Mucosa of gallbladder (tissue), 1 donor: ENCODE results near the gene ZBTB16. TPM values are rescaled to one million over a fixed set of nuclear protein-coding genes. Genes with fewer than 3 reads are reported as not detected.

Source experiments
- DNase-seq: peaks from one replicate; pipeline ENCODE4 v3.0.0-alpha.2; 2020; ENCODE audit warnings: low spot score
- total RNA-seq: library from RNA; stranded (reverse); gene quantifications from one replicate; pipeline ENCODE4 v1.2.1, GENCODE V29; 2021
- donor health status: DM: no; HTN: no; CAD: no.

Gene ZBTB16, protein sequence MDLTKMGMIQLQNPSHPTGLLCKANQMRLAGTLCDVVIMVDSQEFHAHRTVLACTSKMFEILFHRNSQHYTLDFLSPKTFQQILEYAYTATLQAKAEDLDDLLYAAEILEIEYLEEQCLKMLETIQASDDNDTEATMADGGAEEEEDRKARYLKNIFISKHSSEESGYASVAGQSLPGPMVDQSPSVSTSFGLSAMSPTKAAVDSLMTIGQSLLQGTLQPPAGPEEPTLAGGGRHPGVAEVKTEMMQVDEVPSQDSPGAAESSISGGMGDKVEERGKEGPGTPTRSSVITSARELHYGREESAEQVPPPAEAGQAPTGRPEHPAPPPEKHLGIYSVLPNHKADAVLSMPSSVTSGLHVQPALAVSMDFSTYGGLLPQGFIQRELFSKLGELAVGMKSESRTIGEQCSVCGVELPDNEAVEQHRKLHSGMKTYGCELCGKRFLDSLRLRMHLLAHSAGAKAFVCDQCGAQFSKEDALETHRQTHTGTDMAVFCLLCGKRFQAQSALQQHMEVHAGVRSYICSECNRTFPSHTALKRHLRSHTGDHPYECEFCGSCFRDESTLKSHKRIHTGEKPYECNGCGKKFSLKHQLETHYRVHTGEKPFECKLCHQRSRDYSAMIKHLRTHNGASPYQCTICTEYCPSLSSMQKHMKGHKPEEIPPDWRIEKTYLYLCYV
- total RNA-seq: 85.4 TPM

DNA sequence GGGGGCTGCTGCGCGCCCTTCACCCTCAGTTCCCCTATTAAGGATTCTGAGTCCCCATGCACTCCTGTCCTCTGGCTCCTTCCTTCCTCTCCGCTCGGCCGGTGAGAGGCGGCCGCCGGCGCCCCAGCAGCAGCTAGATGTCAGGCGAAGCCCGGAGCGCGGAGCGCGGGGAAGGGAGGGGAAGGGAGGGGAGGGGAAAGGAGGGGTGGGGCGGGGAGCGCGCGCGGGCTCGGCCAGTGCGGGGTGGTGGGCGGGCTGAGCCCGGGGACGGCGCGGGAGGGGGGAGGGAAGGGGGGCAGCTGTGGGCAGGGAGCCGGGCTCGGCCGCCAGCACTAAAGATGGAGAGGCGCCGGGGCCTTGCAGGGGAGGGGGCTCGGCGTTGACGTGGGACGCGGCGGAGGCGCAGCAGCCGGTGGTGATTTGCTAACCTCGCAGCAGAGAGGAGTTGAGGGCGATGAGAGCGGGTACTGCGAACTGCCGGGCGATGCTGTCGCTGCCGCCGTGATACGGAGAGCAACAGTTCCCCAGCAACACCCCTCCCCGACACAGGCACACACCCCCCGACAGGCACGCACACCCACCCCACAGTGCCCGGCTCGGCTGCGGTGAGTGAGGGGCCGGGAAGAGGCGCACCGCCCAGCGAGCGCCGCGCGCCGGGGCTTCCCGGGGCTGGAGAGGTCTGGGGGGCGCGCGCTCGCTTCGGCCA lies at the start of gene ZBTB16:
TSS of gene ZBTB16 (plus strand) at position 434 of the 706 bp plus-strand sequence. CDS start 3,590 bp downstream, outside the sequence.
- DNase-seq: peak; percentile 82

DNA sequence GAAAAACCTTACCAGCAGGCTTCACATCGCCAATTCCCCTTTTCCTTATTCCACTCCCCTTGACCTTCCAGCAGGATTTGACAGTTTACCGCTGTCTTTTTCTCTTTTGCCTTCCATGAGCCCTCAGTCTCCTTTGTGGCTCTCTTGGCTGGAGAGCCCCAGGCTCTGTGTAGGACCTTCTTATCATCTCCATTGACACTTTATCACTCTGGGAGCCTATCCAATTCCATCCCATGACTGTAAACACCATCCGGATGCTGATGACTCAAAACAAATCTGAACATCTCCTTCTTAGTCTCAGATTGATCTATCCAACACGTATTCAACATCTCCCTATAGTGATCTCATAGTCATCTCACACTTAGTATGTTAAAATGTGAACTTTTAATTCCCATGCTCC lies 48.6 kb upstream of the ZBTB16 start:
- no peak for DNase-seq

- DNase-seq: no peak
These were observed 48.1 kb upstream of the ZBTB16 start for GRCh38 chr11:114011443-114011842.

GRCh38 chr11:114015117-114015516 lies 44.4 kb upstream of the ZBTB16 start:
- no peak for DNase-seq

DNA sequence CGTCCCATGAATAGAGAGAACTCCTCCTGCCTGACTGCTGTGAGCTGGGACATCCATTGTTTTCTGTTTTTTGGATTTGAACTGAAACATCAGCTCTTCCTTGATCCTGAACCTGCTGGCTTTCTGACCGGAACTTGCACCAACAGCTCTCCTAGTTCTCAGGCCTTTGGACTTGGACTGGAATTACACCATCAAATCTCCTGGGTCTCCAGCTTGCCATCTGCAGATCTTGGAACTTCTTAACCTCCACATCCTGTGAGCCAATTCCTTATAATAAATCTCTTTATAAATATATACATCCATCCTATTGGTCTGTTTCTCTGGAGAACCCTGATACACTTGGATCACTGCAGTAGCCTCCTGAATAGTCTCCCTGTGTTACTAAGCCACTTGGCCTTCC lies 42.5 kb upstream of the ZBTB16 start:
- DNase-seq: no peak

DNA sequence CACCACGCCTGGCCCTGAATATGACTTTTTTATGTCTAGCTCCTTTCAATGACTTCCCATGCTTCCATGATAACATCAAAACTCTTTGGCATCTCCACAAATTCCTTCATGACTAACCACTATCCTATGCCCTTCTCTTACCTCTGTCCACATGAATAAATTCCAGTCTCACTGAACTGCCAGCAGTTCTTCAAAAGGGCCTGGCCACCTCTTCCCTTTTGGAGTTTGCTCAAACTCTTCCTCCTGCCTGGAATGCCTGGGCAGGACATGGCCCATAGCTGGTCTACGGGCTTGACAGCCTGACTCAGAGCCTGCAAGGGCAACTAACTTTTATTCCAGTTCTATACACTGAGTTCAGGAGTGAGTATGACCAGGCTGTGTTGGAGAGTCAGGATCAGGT lies 41.8 kb upstream of the ZBTB16 start:
- DNase-seq: no peak

GRCh38 chr11:114019046-114019445 lies 40.5 kb upstream of the ZBTB16 start:
- DNase-seq: no peak

DNA sequence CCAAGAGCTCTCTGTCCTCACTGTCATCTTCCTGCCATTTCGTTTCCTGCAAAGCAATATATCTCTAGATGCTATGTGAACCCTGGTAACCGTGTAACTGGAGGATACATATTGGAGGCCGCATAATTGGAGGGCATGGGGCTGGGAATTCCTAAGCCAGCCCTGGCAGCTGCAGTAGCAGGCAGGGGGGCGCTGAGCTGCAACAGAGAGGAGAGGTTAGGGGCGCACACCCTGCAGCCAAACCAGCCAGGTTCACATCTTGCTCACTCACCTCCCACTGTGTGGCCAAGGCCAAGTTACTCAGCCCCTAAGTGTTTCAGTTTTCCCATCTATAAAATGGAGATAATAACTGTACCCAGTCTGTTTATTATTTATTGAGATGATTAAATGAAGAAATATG lies 39.9 kb upstream of the ZBTB16 start:
- DNase-seq: no peak

DNA sequence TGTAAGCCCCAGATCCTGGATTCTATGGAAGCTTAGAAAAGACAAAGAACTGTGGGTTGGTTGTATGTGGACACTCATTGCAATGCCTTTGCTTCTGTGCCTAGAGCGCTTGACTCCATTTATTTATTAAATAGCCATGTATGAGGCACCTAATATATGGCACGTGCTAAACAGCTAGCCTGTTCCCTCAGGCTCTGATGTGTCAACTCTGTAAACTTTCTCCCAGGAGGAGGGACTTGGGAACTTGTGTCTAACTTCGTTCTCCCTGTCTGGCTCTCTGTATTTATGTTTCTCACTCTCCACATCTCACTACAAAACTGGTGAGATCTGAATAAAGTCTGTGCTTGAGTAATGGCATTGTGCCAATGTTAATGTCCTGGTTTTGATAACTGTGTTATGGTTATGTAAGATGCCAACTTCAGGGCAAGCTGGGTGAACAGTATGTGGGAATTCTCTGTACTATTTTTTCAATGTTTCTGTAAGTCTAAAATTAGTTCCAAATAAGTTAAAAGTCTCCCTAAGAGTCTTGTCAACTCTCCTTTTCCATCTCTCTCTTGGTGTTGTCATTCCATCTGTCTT lies 34.1 kb upstream of the ZBTB16 start:
- DNase-seq: no peak

- no peak for DNase-seq
These were observed 33.2 kb upstream of the ZBTB16 start for GRCh38 chr11:114026355-114026754.

DNA sequence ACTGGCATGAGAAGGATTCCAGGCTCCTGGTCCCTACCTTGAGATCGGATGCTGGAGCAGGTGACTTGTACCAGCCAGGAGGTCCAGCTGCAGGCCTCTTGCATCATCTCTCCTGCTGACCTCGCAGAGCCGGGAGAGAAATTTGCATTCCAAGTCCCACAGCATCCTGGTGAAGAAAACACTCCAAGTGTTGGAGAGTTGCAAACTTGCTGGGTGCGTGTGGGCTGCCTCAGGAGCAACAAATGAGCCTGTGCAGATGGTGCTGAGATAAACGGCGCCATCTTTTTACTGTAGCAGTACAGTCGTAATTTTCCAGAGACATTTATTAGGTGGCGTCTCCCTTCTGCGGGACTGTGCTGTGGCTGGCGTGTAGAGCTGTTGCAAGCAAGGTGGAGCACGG lies 32.1 kb upstream of the ZBTB16 start:
- DNase-seq: no peak

DNA sequence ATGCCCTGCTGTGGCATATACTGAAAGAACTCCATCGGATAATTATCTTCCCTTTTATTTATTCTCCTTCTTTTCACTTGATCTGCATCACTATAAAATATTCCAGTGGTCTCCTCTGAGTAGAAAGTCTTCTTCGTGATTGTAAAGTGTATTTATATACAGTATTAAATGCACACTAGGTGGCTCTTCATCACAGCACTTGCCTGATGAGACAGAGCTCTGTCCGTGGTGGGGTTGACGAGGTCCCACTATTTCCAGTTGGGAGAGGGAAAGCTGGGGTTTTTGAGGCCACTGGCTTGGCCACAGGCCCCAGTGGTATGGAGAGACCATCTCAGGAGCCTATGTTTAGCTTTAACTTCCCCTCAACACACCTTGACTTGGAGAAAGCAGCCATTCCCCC lies 31.6 kb upstream of the ZBTB16 start:
- no peak for DNase-seq

DNA sequence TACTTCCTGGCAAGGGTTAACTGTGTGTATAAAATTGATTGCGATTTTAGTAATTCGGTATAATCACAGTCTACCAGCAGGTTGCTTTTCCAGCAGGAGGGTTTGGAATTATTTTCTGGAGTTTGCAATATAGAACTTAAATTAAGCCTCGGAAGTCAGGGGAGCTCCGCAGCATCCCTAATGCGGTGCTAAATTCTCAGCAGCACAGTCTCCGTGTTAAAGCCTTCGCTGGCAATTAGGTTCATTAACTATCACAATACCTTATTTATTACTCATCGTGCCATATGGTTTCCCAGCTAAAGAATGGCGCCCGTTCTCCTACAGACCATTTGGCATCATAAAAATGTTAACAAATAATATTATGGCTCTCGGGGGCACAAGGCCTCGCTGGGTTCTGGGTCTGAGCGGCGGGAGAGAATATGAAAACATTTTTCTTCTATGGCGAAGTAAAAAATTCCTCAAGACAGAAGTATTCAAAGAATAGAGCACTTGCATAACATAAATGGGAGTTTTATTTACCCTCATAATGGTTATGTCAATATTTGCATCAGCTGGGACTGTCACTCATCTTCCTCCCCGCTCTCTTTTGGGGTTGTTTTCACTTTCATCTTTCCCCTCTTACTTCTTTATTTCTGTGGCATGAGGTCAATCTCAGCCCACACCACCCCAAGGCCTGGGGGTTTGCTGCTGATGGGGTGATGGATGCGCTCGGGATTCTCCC lies 28.1 kb upstream of the ZBTB16 start:
- no peak for DNase-seq

- DNase-seq: no peak
These were observed 27.6 kb upstream of the ZBTB16 start for GRCh38 chr11:114031967-114032320.

DNA sequence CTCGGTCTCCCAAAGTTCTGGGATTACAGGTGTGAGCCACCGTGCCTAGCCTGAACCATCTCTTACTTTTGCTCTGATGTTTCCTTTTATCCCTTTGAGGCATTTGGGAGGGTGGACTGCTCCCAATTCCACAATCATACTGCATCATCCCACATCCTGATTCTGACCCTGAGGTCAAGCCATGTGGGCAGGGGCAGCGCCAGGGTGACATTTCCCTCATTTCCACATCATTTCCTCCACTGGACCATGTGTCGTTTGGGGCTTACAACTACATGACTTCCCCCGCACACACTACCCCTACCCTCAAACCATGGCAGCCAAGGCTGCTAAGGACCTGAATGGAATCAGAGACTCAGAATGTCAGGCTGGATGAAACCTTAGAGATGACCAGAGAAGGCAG lies 26.4 kb upstream of the ZBTB16 start:
- DNase-seq: no peak

GRCh38 chr11:114033572-114033971 lies 25.9 kb upstream of the ZBTB16 start:
- DNase-seq: no peak

DNA sequence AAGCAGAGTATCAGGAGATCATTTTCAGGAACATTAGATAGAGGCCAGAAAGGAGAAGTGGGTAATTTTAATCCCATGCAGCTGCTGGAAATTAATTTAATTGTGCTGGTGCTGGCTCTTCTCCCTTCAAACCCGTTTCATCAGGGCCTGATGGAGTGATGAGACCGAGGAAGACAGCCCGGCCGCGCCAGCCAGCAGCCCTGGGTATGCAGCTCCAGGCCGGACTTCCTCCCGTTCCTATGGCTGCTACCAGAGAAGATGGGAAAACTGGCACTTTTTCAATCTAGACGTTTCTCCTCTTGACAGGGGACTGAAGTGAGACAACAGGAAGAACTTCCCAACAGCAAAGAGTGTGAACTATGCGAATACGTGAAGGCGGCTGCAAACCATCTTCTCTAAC lies 24.6 kb upstream of the ZBTB16 start:
- DNase-seq: no peak

DNA sequence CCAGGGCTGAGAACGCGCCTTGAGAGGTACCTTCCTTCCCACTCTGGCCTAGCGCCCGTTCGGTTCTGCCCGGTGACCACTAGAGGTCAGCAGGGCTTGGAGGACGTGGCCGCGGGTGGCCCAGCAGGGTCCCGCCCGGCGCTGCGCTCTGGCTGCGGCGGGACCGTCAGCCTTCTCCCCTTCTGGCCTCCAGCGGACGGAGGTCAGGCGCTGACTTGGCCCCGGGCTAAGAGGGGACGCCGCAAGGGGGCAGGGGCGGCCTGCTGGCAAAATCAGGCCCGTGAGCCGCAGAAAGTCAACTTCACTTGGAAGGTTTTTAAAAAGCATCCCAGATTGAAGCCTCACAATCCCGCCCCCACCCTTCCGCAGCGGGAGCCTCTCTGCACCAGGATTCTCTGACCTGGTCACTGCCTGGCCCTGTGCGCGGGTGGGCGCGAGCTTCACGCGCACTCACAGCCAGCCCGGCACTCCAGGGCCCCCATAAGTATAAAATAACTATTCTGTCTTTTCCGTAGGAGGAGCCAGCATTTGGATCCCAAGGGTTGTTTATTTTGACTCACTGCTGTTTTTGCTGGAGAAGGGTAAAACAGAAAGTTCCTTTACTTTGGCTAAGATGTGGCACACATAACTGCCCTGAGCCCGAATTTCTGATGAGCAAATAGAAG lies 23.2 kb upstream of the ZBTB16 start:
- DNase-seq: peak; percentile 77

DNA sequence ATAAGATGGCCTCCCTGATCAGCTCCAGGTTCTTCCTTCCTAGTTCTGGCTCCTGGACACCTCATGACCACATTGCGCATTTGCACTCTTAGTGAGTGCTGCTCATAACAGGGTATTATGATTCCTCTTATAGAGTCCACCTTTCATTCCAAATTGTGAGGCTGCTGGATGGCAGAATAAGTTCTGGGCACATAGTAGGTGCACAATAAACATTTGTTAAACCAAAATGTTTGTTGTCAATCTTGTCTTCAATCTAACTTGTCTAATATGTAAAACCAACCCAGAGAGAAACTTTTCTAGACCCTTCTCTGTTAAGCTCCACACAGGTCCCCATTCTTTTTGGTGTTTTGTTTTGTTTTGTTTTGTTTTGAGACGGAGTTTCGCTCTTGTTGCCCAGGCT lies 22.6 kb upstream of the ZBTB16 start:
- no peak for DNase-seq

DNA sequence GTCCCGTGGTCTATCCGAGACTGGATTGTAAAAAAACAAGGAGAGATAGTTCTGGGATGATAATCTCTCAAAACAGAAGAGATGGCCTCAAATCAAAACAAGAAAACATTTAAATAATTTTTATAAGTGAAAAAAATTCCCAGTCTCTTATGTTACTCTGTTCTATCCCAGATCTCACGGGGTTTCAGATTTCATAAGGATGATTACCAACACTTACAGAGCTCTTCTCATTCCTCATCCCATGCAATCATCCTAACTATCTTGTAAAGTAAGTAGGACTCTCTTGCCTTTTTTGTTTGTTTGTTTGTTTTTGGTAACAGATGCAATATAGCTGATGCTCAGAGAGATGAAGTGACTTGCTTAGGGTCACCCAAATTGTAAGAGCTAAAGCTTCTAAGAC lies 20.0 kb upstream of the ZBTB16 start:
- no peak for DNase-seq

DNA sequence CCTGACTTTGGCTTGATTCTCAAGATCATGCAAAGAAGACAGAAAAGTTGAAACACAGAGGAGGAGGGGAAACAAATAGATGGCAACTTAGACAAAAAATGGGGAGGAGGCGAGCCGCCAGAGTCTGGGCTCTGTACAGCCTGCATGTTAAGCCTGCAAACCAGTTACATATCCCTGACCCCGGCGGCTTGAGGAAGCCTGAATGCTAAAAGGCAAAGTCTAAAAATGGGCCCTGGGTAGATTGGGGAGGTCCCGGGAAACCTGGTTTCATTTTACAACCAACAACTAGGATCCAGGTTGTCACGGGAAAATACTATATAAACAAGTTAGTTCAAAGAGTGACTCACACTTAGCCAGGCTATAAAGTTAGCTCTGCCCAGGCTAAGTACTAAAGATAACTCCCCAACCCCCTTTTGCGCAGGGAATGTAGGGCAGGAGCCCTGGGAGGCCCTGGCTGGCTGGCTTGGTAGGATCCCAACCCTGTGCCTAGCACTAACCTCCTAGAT lies 18.8 kb upstream of the ZBTB16 start:
- no peak for DNase-seq
